NT2/D1 (cell line): Measurements from ENCODE around the gene TRIOBP.

Experiments used
- SUZ12 ChIP-seq: IDR thresholded peaks from 2 replicates; pipeline ENCODE4 v1.6.1; 2011; ENCODE audit not compliant: insufficient read length, insufficient read depth; ENCODE audit errors: extremely low read depth
- YY1 ChIP-seq: IDR thresholded peaks from 2 replicates; pipeline ENCODE4 v1.6.1; 2011; ENCODE audit not compliant: insufficient read length, insufficient read depth
- ZNF274 ChIP-seq: IDR thresholded peaks from 2 replicates; pipeline ENCODE4 v1.6.1; 2011; ENCODE audit warnings: mild to moderate bottlenecking, low read depth, low read length

- TF ChIP-seq SUZ12 = no peak
- TF ChIP-seq ZNF274 = no peak
- no peak for TF ChIP-seq YY1
Observed at GRCh38 chr22:37697538-37697835, 639 bp downstream of the TRIOBP start.
